GM19467 (cell line): ENCODE measurements around the gene PLAGL1.

ENCODE experiments used
- ATAC-seq: cut with Tn5 transposase; IDR thresholded peaks from one replicate; pipeline ENCODE4 v1.9.1; 2021; ENCODE audit warnings: mild to moderate bottlenecking, moderate library complexity; ENCODE audit not compliant: unreplicated experiment

PLAGL1 gene

DNA sequence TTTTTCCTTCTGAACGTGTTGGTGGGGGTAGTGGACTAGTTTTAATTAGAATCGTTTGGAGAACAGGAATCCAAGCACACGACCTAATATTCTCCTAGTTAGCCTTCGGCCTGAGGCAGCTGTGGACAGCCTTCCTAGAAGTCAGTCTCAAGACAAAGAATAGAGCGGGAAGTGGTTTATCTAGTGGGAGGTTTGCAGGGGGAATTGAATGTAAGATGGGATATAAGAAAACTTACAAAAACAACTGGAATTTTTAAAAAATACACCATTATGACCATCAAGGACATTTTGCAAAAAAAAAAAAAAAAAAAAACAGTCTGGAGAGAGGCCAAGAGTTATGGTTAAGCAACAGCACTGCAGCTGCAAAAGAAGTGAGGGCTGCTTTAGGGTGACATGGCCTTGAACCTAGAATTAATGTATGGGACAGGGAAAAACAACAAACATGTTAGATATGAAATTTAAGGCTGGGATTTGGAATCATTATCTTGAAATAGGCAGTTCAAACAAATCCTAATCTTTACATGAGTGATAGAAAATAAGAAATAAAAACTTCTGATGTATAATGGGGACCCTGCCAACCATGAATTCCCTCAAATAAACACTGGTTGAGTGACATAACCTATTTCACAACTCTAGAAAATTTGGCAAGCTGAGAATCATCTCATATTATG, 40.2 kb downstream of the PLAGL1 start:
- no peak for ATAC-seq

DNA sequence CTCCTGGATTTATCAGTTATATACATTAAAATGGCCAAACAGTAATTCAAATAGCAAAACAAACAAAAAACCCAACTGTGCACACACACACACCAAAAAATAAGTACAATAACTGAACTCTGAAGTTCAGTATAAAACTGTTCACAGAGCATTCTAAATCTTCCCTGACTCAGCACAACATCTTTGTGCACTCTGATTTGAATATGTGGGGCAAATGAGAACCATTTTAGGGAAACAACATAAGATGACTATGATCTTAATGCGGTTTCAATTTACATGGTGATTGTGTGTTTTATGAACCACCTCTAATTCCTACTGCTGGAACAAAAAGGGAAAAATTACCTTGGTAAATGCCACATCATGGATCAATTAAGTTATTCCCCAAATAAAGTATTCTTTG, 41.7 kb downstream of the PLAGL1 start:
- ATAC-seq: no peak

DNA sequence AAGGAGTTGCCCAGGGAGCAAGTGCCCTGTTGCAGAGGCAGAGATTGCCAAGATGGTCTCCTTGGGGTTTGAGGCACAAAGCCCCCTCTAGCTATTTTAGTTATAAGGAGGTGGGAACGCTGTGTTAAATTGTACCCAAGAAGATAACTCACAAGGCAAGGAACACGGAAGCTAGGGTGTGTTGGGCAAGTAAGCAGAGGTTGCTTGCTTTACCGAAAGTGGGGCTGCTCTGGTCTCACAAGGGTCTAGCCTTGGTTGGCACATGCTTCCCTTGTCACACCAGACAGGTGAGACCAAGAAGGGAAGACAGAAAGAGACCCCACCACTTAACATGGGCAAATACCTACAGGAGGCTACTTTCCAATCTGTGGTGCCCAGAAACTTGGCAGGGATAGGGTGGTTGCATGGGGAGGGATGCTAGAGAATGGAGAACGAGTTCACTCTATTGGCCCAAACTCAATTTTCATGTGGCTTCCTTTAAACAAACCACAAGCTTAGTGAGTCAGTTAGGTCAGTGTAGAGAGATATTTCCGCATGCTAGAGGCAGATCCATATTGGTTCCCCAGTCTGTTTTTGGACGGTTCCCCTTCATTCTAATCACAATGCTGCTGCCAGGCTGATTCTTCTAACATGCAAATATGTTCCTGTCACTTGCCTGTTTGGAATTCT, 42.4 kb downstream of the PLAGL1 start:
- no peak for ATAC-seq

DNA sequence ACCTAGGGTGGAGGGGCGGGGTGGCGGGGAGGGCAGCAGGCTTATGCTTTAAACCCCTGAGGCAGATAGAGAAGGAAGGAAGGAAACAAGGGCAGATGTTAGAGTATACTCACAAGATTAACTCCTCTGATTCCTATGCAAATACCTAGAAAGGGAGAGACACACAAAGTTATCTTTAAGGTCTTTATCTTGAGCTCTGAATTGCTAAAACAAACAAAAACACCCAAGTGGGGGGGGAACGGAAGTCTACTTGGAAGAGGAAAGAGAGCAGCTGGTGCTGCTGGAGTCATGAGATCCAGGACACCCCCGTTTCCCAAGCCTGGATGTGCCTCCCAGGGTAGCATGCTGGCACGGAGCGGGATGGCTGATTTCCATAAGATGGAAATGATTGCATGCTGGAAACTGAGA, 43.4 kb downstream of the PLAGL1 start:
- no peak for ATAC-seq

DNA sequence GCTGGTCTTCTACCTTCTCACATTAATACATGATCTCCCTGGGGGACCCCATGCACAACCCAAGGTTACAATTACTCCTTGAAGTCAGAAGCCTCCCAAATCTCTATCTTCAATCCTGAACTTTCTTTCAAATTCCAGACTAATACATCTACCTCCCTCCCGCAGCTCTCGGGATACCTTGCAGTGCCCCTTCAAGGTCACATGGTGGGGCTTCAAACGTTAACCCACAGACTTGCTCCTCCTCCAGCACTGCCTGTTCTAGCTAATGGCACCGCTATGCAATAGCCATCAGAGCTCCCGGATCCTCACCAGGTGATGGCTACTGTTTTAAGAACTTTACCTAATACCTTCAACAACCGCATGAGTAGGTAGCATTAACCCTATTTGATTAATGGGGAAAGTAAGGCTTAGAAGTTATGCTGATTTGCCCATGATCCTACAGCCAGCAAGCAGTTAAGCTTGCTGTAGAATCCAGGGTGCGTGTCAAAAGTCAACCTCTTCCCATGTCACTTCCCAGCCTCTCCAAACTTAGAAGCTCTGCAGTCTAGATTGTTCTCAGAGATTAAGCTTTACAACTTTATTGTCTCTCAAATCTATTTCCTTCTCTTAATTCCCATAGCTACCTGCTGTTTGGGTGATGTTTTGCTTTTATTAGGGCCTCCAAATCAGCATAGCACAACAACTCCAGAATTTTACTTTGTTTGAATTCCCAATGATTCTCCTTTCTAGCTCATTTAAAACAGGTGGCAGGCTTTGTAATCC, 44.7 kb downstream of the PLAGL1 start:
- ATAC-seq: no peak

DNA sequence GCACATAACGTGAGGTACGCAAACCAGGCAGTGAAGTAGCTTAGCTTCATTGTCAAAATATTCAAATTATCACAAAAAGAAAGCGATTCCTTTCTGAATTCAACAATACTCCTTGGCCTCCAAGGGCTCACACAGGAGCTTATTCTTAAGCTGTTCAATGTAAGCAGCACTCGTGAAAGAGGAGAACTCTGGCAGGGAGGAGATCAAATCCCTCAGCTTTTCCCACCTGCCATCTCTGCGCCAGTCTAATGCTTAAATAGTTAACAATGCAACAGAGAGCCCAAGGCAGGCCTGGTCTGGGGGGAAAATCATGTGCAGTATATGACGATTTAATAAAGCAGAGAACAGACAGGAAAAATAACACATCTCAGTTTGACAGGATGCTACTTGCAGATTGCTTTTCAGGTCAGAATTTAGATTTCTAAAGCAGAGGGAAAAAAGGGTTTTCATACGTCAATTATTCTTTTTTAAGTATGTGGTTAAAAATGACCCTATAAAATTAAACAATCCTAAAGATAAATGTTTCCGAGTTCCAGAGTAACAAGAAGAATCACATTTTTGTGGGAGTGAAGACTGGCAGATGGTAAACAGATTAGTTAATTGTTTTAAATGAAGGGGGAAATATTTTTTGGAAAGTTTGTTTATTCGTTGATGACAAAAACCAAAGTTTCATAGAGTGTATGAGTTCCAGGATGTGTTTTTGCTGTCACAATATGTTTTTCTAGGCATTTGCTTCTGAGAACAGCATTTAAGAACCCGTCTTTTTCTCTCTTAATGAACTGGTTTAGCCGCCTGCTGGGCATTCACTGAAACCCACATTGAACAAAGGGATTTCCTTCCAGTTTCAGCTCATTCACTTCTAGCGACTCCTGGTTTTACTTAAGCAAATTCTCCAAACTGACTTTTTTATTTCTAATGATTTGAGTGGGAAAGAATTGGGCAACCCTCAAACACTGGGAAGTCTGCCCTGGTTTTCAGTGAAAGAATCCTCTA, 45.9 kb downstream of the PLAGL1 start:
- ATAC-seq: no peak

DNA sequence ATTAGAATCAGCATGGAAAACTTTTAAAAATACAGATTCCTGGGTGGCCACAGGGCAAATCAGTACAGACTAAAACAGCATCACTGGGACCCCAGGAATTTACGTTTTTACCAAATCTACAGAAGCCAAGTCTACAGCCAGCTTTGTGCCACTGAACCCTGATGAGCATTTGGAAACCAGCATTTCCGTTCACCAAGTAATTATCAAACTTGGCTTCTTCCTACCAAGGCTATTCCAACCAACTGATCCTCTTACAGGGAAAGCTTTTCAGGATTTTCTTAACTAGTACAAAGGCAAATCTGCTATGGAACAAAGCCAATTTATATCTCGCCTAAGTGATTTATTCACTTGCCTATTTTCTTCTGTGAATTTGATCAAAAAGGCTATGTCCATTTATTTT, 47.0 kb downstream of the PLAGL1 start:
- no peak for ATAC-seq

DNA sequence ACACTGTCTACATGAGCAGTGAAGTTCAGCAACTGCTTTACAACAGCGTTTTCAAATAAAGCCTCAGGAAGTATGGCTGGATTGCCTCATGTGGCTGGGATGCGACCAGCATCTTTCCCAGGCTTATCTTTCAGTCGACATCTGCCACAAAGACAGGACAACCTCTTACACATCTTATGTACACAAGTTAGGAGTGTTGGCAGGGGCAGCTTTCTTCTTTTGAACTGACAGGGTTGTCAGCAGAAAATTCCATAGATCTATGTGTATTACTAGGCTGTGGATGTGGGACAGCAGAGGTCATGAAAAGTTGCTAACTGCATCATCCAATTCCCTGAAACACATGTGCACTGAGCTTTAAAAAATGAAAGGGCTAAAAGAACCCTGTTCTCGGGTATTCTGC, 48.1 kb downstream of the PLAGL1 start:
- ATAC-seq: no peak

DNA sequence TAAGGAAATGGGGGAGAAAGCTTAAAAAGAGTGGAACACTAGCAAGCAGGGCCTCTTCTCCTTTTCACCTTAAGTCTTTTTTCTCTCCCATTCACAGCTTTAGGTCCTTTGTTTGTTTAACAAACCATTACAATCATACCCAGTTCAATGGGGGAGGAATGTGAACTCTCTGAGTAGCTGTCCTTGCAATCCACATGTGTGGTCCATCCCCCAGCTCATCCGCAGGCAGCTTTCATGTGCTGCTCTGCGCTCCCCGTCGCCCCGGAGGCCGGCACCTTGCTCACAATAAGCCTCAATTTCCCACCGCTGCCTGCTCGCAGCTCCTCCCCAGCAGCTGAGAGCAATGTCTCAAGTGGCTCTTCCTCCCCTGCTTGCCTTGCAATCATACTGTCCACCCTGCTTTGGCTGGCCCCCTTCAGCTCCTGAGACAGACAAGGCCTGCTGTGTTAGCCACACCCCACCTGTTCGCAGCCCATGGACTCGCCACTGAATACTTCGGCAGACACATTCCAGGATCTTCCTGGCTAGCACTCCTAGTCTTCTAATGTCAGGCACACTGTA, 49.1 kb downstream of the PLAGL1 start:
- no peak for ATAC-seq

DNA sequence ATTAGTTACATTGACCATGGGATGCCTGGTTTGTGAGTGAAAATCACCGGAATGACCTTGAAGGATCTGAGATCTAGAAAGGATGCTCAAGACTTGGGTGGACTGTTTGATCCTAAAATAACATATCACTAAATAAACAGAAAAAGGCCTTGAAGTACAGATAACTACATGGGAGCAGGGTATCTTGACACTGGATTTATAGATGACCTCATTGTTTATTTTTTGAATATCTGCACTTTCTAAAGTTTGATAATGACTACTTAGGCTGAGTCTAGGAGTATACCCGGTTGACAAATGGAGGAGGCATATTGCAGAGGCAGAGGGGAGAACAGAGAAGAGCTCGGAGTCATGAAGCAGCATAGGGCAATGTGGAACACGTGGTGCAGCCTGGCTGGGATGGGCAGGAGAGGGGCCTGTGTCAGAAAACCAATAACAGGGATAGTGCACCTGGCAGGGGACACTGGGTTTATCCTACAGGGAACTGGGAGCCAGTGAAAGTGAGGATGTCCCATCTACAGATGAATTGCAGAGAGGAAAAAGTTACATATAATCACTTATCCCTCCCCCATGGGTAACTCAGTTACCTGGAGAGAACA, 50.3 kb downstream of the PLAGL1 start:
- no peak for ATAC-seq

DNA sequence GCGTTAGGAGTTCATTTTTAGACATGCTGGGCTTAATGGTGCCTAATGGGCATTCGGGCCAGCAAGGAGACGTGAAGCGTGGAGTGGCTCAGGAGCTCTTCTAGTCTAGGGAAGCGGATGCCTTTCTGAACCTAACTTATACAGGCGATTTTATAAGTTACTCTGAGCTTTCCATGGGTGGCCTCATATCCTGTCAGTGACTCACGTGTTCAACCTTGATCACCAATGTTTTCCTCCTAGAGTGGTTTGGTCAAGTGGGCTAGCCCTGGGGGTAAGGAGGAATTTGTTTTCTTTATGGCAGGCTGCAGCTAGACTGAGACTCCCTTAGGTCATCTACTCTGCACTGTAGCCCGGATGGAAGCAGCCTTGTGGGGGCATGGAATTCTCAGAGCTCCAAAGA, 52.1 kb downstream of the PLAGL1 start:
- ATAC-seq: no peak

DNA sequence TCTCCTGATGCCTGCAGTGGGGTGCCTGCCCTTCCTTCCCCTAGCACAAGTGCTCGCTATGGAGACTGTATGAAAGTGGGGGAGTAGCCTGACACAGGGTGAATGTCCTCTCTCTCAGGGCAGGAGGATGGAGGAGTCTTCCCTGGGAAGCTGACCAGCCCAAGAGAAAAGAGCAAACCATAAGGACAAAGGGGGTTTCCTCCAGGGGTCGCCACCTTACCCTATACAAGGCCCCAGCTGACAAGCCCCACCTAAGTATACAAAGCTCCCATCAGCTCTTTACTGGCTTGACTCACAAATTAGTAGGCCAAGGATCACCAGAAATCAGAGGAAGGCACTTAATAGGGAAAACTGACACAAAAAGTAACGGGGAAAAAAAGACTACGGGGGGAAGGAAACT, 54.1 kb downstream of the PLAGL1 start:
- no peak for ATAC-seq

DNA sequence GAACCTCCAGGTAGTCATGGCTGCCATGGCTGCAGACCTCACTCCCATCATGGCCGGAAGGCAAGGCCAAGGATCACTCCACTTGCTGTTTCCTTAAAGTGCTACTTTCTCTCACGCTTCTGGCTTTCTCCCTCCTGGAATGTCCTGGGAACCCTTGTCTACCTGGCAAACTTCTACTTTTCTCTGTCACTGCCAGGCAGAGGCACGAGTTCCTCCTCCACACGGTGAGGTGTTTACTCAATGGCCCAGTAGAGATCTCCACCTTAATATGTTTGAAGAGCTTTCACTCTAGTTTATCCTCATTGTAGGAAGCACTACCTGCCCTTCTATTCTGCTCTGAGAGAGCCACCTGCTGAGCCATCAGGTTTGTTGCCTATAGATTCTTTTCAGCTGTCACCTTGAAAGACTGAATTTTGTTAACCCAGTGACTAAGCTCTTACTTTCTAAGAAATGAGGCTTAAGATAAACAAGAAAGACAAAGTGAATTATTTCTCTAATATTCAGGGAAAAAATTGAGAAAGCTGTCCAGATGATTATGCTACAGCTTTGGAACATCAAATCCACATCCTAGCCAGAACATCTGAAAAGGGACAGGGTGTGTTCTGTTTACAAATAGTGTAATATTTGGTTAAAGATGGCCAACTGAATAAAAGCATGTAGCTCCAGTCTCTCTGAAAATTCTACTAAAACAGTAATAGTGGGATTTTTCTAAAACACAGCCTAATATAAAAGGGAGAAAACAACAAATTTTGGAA, 54.9 kb downstream of the PLAGL1 start:
- no peak for ATAC-seq

DNA sequence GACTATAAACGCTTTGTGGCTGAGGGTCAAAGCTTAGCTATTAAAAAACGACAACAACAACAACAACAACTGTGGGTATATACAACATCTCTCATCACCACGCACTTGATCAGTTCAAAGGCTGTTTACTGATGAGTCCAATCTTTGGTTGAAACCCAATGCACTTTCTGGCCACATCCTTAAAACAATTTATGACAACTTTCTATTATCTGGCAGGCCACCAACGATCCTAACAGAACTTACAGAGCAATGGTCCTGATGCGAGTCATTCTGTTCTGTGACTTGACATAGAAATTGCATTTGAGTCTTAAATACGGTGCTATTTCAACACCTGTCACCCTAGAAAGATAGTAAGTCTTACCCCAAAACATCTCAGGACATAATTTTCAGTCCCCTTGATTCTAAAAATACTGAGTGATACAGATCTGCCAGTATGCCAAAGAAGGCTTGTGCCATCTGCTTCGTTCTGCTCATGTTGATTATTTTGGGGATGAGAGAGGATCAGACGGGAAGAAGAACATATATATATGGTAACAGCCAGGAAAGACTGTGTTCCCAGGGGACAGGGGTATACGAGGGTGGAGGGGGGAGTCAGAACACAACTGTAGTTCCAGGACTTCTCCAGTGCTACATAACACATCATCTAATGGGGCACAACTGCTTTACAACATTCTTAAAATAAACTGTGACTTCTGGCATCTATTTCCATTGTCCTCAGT, 55.8 kb downstream of the PLAGL1 start:
- no peak for ATAC-seq

DNA sequence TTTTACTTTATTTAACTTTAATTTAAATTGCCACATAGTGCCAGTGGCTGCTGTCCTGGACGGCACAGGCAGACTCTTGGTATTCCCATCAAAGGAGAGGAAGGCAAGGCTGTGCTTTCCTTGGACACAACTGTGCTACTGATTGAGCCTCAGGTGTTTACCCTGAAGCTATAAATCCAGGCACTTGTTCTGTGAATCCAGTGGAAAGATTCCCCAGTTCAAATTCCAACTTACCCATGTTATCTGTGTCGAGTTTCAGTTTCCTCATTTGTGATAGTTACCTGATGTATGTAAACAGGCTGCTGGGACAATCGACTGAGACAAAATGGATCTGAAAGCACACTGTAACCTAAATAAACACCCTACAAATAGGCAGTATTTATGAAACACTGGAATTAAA, 57.2 kb downstream of the PLAGL1 start:
- ATAC-seq: no peak

DNA sequence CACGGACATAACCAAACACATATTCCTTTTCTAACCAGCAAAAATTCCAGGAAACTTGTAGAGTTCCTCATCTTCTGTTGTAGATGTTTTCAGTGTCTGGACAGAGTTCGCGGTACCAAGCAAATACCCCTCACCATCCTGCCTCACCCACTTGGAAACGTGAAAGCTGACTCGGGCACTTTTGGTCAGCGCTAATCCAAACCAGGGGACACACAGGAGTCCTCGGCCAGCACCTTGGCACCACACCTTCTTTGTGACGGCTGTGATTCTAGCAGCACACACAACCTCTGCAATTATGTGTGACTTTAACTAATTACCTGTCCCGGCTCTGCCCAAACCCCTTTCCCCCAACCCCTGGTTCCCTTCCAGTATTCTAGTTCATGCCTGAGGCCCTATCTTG, 58.1 kb downstream of the PLAGL1 start:
- ATAC-seq: no peak

DNA sequence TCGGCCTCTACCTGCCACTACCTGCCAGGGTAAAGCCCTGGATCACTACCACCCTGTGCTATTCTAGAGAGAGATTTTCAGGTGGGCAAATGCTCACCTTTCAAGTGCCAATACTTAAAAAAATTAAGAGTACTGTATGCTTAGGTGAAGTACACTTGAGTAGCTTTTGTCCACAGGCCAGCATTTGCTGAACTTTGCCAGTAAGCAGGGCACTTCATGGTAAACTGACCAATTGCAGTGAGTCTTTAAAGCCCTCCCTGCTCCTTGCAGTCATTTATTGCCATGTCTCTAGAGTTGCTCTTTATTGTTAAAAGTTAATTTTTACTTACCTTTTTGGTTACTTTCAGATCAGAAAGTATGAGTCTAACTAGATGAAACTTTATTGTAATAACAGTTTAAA, 58.5 kb downstream of the PLAGL1 start:
- no peak for ATAC-seq

DNA sequence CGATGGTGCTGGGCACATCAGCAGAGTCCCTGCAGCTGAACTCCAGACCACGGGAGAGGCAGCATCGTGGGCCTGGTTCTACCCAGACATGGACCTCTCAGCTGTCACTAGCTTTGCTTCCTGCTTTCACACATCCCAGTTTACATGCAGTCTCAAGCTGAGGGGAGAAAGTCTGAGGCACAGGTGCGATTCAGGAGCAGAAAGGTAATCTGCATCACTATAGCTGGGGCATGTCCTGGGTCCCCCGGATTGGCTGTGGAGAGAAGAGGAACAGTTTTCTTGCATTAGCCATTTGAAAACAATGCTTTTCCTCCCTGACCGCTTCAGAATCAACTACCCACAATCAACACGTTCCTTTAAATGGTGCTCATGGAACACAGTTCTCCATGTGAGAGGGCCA, 59.9 kb downstream of the PLAGL1 start:
- no peak for ATAC-seq
